ENCODE measurements around the gene KLLN. TPM values are rescaled to one million over a fixed set of nuclear protein-coding genes. Genes with fewer than 3 reads are reported as not detected.

The KLLN gene
- total and polyA plus RNA-seq, 12 donors: 0.15 to 0.69 (median 0.39) TPM

- no peaks in the 10 kb centered on the region for H3K27me3 ChIP-seq
- peak overlapping the region; percentile 77 to 90 (median 85) for H3K4me3 ChIP-seq
- H3K27ac ChIP-seq: peak overlapping the region; percentile 91 to 99 (median 98)
- WGBS, 2 donors: 0% methylated on average over 21 of the region's 21 CpGs
- intact Hi-C loops (cut with DNase I): loop anchor here in 9 of 10 donors (2.0 to 10.0 kb wide), 17 partner anchors 92 to 690 kb away; no protein-coding TSS in a partner anchor
- DNase-seq: no peak
- H3K4me1 ChIP-seq: peaks cover 0 to 26% (median 16%) of the 10 kb centered on the region in 9 donors
- ATAC-seq: peak; percentile 1 to 23 (median 6)
- H3K36me3 ChIP-seq: no peaks in the 10 kb centered on the region
- H3K9me3 ChIP-seq: no peaks in the 10 kb centered on the region
- TF ChIP-seq CTCF (IDR thresholded peaks at IDR 0.05): no peak
Observed at GRCh38 chr10:87862679-87863052, 667 bp downstream of the KLLN start.

GRCh38 chr10:87861953-87862678 is 1.2 kb downstream of the KLLN start:
- peak in 2 of 9 donors; percentile 7 to 20 for TF ChIP-seq CTCF (IDR thresholded peaks at IDR 0.05)
- ATAC-seq (peak; percentile 86 to 95 (median 92)), DNase-seq (peak; percentile 96 to 97)
- no peaks in the 10 kb centered on the region for H3K9me3 ChIP-seq
- no peaks in the 10 kb centered on the region for H3K27me3 ChIP-seq
- H3K4me3 ChIP-seq: peak overlapping the region; percentile 77 to 90 (median 85)
- 0% methylated on average over 57 of the region's 57 CpGs for WGBS, 2 donors
- peak overlapping the region; percentile 91 to 99 (median 98) for H3K27ac ChIP-seq
- no peaks in the 10 kb centered on the region for H3K36me3 ChIP-seq
- intact Hi-C loops (cut with DNase I): loop anchor here in 9 of 10 donors (2.0 to 10.0 kb wide), 17 partner anchors 93 to 690 kb away; no protein-coding TSS in a partner anchor
- peaks cover 0 to 20% (median 16%) of the 10 kb centered on the region in 9 donors for H3K4me1 ChIP-seq

- H3K36me3 ChIP-seq: no peaks in the 10 kb centered on the region
- H3K27ac ChIP-seq: peak overlapping the region; percentile 91 to 99 (median 98)
- intact Hi-C loops (cut with DNase I): loop anchor here in 9 of 10 donors (2.0 to 10.0 kb wide), 16 partner anchors 93 to 691 kb away; no protein-coding TSS in a partner anchor
- DNase-seq: peak; percentile 79 to 80
- H3K9me3 ChIP-seq: no peaks in the 10 kb centered on the region
- peak in 5 of 9 donors; percentile 7 to 43 (median 23) for TF ChIP-seq CTCF (IDR thresholded peaks at IDR 0.05)
- peak; percentile 8 to 83 (median 62) for ATAC-seq
- H3K4me3 ChIP-seq: peak overlapping the region; percentile 77 to 90 (median 85)
- 1 to 6% methylated on average over 16 of the region's 16 CpGs for WGBS, 2 donors
- no peaks in the 10 kb centered on the region for H3K27me3 ChIP-seq
- peaks cover 0 to 20% (median 16%) of the 10 kb centered on the region in 9 donors for H3K4me1 ChIP-seq
Observed at GRCh38 chr10:87861566-87861952, 1.8 kb downstream of the KLLN start.

- intact Hi-C loops (cut with DNase I): loop anchor here in 9 of 10 donors (1.0 to 10.0 kb wide), 17 partner anchors 94 to 691 kb away; no protein-coding TSS in a partner anchor
- Histone ChIP-seq H3K4me1 (peaks cover 0 to 20% (median 16%) of the 10 kb centered on the region in 9 donors), H3K27me3 (no peaks in the 10 kb centered on the region), H3K27ac (peak overlapping the region; percentile 91 to 99 (median 98)), H3K36me3 (no peaks in the 10 kb centered on the region), H3K4me3 (peak overlapping the region in 7 of 10 donors; percentile 77 to 90 (median 85)), H3K9me3 (no peaks in the 10 kb centered on the region)
- DNase-seq (no peak), ATAC-seq (no peak)
- TF ChIP-seq CTCF (IDR thresholded peaks at IDR 0.05): no peak
- WGBS, 2 donors: 64 to 65% methylated on average over 4 of the region's 4 CpGs
Observed at GRCh38 chr10:87860816-87861403, 2.4 kb downstream of the KLLN start.

Data from heart right ventricle (tissue), 16 donors.